HG03064 (cell line): ENCODE data around the gene DCAF12.

ENCODE experiments used
- ATAC-seq: cut with Tn5 transposase; IDR thresholded peaks from one replicate; pipeline ENCODE4 v1.9.1; 2021; ENCODE audit warnings: low read depth; ENCODE audit not compliant: unreplicated experiment

DCAF12 gene

DNA sequence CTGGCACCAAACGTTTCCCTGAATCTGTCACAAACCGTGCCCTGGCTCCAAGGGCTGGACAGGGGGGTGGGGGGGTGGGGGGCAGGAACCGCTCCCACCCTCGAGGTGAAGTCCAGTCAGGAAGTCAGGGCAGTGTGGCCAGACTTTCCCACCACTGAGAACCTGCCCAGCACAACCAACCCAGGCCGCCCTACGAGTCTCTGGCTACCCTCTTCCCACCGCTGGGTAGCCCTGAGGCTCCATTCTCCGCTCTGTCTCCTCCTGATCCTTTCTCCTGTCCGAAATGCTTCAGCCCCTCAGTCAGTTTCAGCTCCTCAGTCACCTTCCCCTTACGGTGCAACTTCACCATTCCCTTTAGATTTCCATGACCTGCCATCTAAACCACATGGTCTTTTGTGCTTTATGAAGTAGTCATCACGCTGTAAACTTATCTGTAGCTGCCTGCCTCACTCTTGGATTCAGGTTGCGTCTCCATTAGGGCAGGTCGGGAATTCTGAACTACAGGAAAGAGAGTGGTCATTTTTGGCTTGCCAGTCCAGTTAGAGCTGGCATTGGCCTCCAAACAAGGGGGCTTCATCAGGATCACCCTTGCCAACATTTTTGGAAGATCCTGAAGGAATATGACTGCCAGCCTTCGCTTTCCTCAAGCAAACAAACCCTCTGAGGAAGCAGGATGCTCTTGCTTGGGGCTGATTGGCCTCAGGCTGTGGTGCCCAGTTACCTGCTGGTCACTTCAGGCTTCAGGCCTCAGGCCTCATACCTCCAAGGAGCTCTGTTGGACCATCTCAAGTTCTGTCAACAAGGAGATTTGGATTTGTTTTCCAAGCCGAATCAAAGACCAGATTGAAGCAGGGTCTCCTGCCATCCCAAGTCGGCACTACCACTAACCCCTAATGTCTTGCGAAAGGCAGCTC lies 794 bp upstream of the DCAF12 start:
- no peak for ATAC-seq

DNA sequence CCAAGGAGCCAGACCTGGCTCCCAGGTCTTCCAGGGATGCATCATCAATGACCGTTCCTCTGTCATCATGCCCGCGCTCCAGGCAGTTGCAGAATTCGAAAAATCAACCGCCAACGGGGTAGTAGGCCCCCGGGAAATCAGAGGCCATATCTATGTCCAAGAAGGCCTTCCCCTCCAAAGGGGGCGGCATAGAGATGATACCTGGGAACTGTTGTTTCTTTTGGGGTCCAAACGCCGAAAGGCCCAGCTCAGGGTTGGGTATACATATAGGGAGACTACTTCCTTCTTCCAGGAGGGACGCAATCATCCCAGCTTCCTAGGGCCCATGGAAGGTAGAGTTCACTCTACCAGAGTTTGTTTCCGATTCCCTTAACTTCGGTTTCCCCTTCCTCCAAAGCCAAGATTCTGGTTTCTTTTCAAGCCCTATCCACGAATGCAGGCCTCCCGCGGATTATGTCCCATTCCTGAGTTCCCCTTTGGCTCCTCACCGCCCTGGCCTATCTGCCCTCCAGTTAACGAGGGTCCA lies 754 bp downstream of the DCAF12 start:
- no peak for ATAC-seq

DNA sequence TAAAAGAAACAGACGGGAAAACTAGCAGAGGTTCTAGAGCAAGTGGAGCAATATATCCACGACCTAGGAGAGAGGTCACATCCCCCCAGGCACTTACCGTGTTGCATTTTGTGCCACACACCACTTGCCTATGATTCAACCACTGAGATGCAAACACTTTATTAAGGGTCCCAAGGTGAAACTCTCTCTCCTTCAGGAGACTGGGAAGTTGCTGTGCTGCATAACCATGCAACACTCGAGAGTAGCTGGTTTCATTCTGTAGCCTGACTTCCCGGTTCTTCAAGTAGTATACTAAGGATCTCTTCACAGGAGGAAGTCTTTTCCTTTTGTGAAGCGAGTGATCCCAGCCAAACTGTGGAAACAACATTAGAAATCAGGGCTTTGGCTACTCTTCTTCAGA lies 1.6 kb downstream of the DCAF12 start:
- no peak for ATAC-seq

DNA sequence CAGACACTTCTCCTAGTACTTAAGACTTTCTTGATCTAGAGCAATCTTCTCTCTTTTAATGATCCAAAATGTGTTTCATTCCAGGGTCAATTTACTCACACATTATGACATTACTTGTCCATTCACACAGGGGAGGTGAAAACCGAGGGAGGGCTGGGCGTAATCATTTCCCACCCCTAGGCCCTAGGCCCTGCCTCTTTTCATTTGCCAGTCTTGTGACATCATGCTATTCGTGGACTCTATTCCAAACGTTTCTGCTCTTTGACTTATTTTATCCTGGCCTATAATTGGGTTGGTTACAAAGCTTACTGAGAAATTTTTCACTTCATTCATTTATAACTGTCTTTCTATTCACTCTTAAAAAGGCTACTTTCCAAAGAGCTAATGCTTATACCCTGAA lies 2.4 kb downstream of the DCAF12 start:
- no peak for ATAC-seq

DNA sequence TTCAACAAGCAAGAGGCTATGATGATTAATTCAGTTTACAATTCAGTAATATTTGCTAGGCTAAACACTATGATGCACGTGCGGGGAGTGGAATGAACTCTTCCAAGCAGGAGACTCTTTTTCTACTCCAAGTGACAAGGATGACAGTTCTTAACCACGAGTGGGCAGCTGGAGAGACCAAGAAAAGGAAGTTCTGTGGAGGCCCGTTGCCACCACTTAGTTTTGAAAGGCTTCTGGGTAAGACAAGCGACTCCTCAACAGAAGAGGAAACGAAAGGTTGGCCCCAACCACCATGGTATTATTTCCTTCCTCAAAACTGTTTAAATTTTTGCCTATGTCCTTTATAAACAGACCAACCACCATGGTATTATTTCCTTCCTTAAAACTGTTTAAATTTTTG lies 2.8 kb downstream of the DCAF12 start:
- ATAC-seq, result peak; percentile 48

DNA sequence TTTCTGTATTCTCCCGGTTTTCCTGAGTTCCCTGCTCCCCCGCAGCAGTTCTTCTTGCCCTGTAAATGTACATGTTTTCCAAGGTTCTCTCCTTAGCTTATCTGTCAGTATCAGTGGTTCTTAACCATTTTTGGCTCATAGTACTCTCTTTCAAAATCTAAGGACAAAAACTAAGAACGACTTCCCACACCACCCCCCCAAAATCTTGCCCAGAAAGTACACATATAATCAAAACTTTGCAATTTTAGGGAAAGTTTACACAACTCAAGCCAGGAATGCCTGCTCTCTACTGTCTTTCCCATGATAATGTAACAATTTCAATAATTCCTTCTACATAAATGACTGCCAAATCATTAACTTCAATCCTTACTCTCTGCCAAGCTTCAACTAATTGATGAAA lies 4.5 kb downstream of the DCAF12 start:
- no peak for ATAC-seq

DNA sequence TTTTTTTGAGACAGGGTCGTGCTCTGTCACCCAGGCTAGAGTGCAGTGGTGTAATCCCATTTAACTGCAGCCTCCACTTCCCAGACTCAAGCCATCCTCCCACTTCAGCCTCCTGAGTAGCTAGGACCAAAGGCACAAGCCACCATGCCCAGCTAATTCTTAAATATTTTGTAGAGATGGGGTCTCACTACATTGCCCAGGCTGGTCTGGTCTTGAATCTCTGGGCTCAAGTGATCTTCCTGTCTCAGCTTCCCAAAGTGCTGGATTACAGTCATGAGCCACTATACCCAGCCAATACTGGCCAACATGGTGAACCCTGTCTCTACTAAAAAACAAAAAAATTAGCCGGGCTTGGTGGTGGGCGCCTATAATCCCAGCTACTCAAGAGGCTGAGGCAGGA lies 6.8 kb downstream of the DCAF12 start:
- no peak for ATAC-seq

DNA sequence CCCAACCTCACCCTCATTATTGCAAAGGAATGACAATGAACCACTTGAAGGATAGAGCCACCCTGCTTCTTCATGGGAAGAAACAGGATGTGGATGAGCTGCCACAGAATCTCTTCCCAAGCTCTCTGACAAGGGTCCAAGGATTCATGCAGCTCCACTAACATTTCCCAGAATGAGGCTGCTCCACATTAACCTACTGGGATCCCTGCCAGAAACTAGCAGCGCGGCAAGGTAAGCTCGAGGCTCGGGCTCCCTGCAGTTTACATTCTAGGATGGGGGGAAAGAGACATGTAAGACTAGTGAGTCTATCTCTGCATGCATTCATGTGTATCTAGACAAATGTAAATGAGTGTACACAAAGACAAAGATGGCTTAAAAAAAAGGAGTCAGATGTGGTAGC lies 12.1 kb downstream of the DCAF12 start:
- no peak for ATAC-seq

DNA sequence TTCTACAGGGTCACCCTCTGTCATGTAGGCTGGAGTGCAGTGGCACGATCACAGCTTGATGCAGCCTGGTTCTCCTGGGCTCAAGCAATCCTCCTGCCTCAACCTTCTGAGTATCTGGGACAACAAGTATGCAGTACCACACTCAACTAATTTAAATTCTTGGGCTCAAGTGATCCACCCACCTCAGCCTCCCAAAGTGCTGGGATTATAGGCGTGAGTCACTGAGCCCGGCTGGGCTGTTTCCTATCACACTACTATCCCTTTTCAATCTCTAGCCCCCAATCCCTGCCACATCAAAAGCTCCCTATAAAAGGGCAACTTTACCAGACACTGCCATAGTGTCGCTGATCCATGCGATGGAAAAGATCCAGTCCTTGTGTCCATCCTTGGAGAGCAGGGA lies 20.4 kb downstream of the DCAF12 start:
- no peak for ATAC-seq

DNA sequence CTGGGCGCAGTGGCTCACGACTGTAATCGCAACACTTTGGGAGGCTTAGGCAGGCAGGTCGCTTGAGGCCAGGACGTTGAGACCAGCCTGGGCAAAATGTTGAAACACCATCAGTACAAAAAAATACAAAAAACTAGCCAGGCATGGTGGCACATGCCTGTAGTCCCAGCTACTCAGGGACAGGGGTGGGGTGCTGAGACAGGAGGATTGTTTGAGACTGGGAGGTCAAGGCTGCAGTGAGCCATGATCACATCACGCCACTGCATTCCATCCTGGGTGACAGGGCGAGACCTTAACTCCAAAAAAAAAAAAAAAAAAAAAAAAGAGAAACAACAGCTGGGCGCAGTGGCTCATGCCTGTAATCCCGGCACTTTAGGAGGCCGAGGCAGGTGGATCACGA lies 23.7 kb downstream of the DCAF12 start:
- no peak for ATAC-seq

DNA sequence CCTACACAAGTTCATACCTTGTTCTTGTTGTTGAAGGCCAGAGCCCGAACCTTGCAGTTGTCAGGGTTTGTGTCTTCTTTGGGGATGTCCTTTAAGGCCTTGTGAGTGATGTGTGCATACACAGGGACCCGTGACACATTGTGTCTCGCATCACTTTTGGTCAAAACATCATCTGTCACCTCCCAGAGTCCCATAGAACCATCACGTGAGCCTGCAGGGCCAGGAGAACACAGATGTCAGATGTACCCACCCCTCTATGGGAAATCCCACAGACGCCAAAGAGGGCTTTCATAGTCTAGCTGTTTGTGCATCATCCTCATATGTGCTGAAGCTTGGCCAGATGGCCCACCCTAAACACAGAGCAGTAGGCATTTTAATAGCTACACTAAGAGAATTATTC lies 28.2 kb downstream of the DCAF12 start:
- peak; percentile 58 for ATAC-seq

DNA sequence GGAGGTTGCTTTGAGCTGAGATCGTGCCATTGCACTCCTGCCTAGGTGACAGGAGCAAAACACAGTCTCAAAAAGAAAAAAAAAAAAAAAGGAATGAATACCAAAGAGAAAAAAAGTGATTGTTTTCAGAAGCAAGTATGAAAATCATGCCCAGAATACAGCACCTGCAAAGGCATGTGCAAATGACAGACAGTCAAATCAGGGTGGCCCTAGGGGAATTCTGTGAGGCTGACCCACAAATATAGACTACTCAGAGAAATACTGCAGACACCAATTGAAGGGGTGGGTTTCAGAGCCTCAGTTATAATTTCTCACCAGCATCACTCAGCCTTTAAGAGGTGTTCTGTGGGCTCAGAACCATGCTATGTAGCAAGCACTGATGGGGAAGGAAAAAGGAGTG lies 28.6 kb downstream of the DCAF12 start:
- peak; percentile 59 for ATAC-seq

DNA sequence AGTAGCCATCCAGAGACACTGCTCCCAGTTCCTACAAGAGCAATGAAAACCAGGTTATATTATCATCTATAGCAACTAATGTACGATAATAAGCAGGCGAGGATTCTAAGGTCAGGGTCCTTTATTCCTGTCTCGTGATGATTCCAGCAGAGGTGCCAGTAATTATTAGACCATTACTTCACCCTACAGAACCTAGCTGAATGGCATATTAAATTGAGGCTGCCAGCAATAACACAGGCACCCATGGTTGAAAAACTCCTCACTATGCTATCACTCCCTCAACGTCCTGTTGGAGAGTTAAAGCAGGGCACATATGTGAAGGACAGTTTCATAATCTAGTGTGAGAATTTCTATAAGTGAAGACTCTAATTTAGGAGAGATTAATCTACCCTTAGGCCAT lies 29.7 kb downstream of the DCAF12 start:
- no peak for ATAC-seq

DNA sequence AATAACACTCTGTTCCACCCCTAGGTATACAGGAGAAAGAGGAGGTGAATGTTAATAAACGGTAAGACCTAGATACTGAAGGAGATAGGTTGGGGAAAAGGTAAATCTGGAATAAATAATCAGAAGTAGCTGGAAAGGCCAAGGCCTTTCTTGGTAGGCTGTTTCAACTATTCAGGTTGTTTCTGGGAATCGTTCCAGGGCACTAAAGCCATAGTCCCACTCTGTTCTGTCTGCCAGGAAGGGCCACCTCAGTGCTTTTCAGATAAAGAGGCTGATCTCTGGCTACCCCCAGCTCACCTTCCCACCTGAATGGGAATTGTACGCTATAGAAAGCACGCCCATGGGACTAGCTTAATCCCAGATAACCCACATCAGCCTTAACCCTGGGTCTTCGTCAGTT lies 32.9 kb downstream of the DCAF12 start:
- no peak for ATAC-seq

DNA sequence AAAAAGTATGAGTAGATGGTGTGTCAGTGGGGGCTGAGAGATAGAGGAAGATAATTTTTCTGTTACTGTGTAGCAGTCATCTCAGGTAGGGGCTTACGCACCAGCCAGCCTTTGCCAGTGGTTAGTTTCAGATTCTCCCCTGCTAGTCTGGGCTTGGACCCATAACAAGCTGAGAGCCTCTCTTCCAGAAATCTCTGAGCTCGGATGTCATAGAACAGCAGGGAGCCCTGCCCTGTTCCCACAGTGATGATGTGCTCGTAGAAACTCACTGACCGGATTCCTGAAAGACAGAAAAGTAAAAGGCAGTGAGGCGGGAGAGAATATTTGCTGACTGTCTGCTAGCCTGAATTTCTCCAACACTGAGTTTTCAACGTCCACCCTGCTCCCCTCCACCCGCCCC lies 37.2 kb downstream of the DCAF12 start:
- no peak for ATAC-seq

DNA sequence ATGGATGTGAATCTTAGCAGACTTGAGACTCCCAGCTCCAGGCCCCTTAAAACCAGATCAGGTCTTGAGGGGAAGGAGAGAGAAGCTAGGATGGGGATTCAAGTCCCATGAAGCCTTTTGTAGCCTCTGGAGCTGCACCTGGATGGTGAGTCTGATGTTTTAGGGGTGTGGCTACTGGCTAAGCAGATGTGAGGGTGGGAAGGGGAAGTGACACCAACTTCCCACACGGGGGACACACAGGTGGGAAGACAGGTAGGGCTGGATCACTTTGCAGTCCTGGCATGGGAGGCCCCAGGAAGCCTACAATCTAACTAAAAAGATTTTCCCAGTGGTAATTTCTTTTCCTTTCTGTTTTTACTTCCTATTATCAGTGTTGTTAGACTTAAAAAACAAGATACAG lies 39.1 kb downstream of the DCAF12 start:
- ATAC-seq, result no peak

DNA sequence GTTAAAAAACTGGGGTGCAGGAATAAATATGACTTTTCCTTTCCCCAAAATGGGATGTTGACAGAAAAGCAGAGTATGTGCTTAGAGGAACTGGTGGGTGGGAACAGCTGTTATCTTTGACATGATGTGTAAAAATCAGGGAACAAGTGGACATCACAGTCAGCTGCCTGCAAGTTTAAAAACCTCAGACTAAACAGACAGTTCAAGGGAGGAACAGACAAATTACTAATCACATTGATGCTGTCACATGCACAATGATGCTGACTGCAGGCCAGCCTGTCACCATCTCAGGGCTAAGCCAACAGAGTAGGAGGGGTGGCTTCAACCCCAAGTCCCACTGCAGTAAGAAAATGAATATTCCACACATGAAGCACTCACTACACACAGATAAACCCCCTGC lies 39.6 kb downstream of the DCAF12 start:
- ATAC-seq, result no peak

DNA sequence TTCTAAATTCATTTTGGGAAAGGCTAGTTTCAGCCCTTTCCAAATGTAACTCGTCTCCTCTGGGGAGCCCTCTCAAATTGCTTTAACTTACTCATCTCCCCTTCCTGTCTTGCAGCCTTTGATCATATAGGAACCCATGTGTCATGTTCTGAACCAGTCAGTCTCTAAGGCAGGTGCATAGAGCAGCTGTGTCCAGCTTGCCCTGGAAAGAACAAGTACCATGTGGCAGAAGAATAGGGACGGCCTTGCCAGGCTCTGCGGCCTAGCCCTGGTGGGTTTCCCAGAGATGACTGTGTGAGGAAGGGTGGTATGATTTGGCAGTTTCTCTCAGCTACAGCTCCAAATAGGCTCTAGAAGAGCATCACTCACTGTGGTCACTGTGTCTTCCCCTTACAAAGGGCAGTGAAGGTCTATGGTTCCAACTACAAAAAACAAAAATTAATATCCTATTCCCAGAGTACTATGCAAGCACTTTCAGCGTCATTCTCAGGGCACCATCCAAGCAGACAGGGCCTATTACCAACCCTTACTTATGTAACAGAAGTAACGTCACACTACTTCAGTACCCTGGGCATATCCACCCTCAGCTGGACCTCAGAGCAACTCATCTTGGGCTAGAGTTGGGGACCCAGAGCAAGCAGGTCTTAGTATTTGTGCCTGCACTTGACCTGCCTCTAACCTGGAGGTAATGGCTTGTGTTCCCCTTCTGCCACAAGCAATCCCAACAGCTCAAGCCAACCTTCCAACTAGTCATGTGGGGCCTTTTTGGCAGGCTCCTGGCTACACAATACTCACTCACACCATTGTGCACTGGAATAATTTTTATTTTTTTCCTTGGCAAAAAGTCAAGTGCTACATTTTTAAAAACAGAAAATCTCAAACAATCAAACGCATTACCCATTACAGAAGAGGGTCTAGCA lies 40.7 kb downstream of the DCAF12 start:
- ATAC-seq, result no peak

DNA sequence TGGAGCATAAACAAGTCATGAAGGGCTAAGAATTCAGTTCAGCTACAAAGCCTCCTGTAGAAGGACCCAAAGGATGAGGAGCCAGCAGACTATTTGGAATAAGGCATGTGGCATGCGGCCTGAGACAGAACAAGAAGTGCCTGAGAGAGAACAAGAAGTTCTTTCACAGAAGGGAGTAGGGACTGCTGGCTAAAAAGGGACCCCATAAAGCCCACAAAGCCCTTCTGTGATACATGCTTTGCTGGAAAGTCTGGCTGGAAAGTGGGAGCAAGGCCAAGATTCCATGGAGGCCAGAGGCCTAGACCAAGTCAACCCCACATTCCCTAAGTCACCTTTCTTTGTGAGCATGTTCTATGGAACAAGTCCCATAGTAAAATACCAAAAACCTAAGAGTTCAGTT lies 41.9 kb downstream of the DCAF12 start:
- ATAC-seq, result no peak

DNA sequence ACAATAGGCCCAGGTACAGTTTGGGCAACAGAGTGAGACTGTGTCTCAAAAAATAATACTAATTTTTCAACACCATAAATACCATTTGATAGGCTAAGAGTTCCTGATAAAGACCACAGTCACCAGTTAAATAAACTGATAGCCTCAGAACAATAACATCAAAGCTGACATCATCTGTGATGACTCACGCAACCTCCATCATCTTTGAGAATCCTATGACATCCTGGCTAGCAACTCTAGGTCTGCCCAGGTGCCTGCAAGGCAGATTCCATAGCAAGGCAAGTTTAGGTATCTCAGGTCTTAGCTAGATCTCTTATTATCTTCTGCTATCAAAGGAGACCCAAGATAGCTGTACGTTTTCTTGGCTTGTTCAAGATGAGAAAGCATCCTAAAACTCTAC lies 47.3 kb downstream of the DCAF12 start:
- ATAC-seq, result no peak

DNA sequence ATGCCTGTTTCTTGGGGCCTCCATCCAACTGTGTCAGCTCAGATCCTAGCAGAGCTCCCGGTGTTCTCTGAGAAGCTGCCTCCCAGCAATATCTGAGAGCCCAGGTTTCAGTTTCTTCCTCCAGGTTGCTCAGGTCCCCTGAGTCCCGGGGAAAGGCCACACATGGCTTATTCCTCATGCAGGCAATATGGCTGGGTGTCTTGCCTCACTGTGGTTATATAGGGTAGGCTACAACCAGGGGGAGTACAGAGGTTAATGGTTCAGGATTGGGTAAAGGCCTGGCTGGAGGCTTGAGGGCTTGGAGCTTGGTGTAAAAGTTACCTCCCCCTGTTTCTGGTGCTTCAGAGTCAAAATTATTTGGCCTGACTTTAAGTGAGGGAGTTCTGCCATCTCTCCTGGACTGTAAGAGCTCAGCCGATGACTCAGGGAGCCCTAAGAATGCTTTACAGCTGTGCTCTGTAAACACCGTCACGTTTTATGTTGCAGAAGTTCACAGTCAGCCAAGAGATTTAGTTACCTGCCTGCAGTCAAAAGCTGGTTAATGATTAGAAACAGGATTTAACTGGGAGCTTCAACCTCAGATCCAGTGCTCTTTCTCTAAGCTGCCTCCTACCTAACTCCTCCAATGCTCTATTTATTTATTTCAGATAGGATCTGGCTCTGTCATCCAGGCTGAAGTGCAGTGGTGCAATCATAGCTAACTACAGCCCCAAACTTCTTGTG lies 53.5 kb downstream of the DCAF12 start:
- ATAC-seq, result no peak
